Measurements from ENCODE around the gene LRMDA.

LRMDA gene

GRCh38 chr10:75638752-75639151 lies 207.3 kb downstream of the LRMDA start:
- H3K4me3 ChIP-seq (ENCODE audit: low read depth in 1 of 2, low read length in 2 of 2) = no peak overlapping the region
- H3K4me1 ChIP-seq (ENCODE audit: insufficient read depth, low read length) = no peaks in the 10 kb centered on the region
- peaks cover 28% of the 10 kb centered on the region for H3K27me3 ChIP-seq (ENCODE audit: insufficient read depth, low read length, poor library complexity)
- no peaks in the 10 kb centered on the region for H3K79me2 ChIP-seq (ENCODE audit: insufficient read depth, low read length)
- H3K36me3 ChIP-seq (ENCODE audit: insufficient read depth, low read length) = no peaks in the 10 kb centered on the region
- H3K9me3 ChIP-seq (ENCODE audit: insufficient read depth, low read length, severe bottlenecking) = no peaks in the 10 kb centered on the region
- no peak overlapping the region for H3K9ac ChIP-seq (ENCODE audit: low read depth, low read length)
- DNase-seq (no peak), ATAC-seq (ENCODE audit: insufficient read depth, low read depth) (no peak)
- H2AFZ ChIP-seq (ENCODE audit: low read depth, low read length) = no peak overlapping the region
- H3K27ac ChIP-seq (ENCODE audit: low read length) = no peak overlapping the region
- TF ChIP-seq CTCF (IDR thresholded peaks at IDR 0.05; ENCODE audit: borderline replicate concordance, extremely low read depth, low read length, poor library complexity, severe bottlenecking) (no peak), EZH2 (IDR thresholded peaks at IDR 0.05; ENCODE audit: borderline replicate concordance, low read depth, low read length, severe bottlenecking) (no peak)
- no peaks in the 10 kb centered on the region for H4K20me1 ChIP-seq (ENCODE audit: insufficient read depth, low read length)
- no peak overlapping the region for H3K4me2 ChIP-seq (ENCODE audit: insufficient read depth, low read length)

- Histone ChIP-seq H3K27me3 (ENCODE audit: insufficient read depth, low read length, poor library complexity) (peaks cover 28% of the 10 kb centered on the region), H2AFZ (ENCODE audit: low read depth, low read length) (no peak overlapping the region), H3K9me3 (ENCODE audit: insufficient read depth, low read length, severe bottlenecking) (no peaks in the 10 kb centered on the region), H3K4me1 (ENCODE audit: insufficient read depth, low read length) (no peaks in the 10 kb centered on the region), H3K4me3 (ENCODE audit: low read depth in 1 of 2, low read length in 2 of 2) (no peak overlapping the region), H3K27ac (ENCODE audit: low read length) (no peak overlapping the region), H3K36me3 (ENCODE audit: insufficient read depth, low read length) (no peaks in the 10 kb centered on the region), H3K4me2 (ENCODE audit: insufficient read depth, low read length) (no peak overlapping the region), H4K20me1 (ENCODE audit: insufficient read depth, low read length) (no peaks in the 10 kb centered on the region), H3K79me2 (ENCODE audit: insufficient read depth, low read length) (no peaks in the 10 kb centered on the region), H3K9ac (ENCODE audit: low read depth, low read length) (no peak overlapping the region)
- DNase-seq = no peak
- no peak for TF ChIP-seq CTCF (IDR thresholded peaks at IDR 0.05; ENCODE audit: borderline replicate concordance, extremely low read depth, low read length, poor library complexity, severe bottlenecking)
- no peak for TF ChIP-seq EZH2 (IDR thresholded peaks at IDR 0.05; ENCODE audit: borderline replicate concordance, low read depth, low read length, severe bottlenecking)
- no peak for ATAC-seq (ENCODE audit: insufficient read depth, low read depth)
Measured at GRCh38 chr10:75639736-75640135, 208.3 kb downstream of the LRMDA start.

- no peak overlapping the region for H3K4me3 ChIP-seq (ENCODE audit: low read depth in 1 of 2, low read length in 2 of 2)
- no peaks in the 10 kb centered on the region for H3K4me1 ChIP-seq (ENCODE audit: insufficient read depth, low read length)
- no peak for ATAC-seq (ENCODE audit: insufficient read depth, low read depth)
- no peaks in the 10 kb centered on the region for H3K36me3 ChIP-seq (ENCODE audit: insufficient read depth, low read length)
- H4K20me1 ChIP-seq (ENCODE audit: insufficient read depth, low read length) = no peaks in the 10 kb centered on the region
- no peak overlapping the region for H3K9ac ChIP-seq (ENCODE audit: low read depth, low read length)
- no peak overlapping the region for H3K27ac ChIP-seq (ENCODE audit: low read length)
- no peak for DNase-seq
- H2AFZ ChIP-seq (ENCODE audit: low read depth, low read length) = no peak overlapping the region
- H3K79me2 ChIP-seq (ENCODE audit: insufficient read depth, low read length) = no peaks in the 10 kb centered on the region
- peaks cover 28% of the 10 kb centered on the region for H3K27me3 ChIP-seq (ENCODE audit: insufficient read depth, low read length, poor library complexity)
- no peaks in the 10 kb centered on the region for H3K9me3 ChIP-seq (ENCODE audit: insufficient read depth, low read length, severe bottlenecking)
- H3K4me2 ChIP-seq (ENCODE audit: insufficient read depth, low read length) = no peak overlapping the region
- TF ChIP-seq EZH2 (IDR thresholded peaks at IDR 0.05; ENCODE audit: borderline replicate concordance, low read depth, low read length, severe bottlenecking) = no peak
- TF ChIP-seq CTCF (IDR thresholded peaks at IDR 0.05; ENCODE audit: borderline replicate concordance, extremely low read depth, low read length, poor library complexity, severe bottlenecking) = no peak
Measured at GRCh38 chr10:75640381-75640780, 209.0 kb downstream of the LRMDA start.

GRCh38 chr10:75640803-75641202 lies 209.4 kb downstream of the LRMDA start:
- H3K27me3 ChIP-seq (ENCODE audit: insufficient read depth, low read length, poor library complexity) = peaks cover 26% of the 10 kb centered on the region
- H2AFZ ChIP-seq (ENCODE audit: low read depth, low read length) = no peak overlapping the region
- no peak for TF ChIP-seq CTCF (IDR thresholded peaks at IDR 0.05; ENCODE audit: borderline replicate concordance, extremely low read depth, low read length, poor library complexity, severe bottlenecking)
- TF ChIP-seq EZH2 (IDR thresholded peaks at IDR 0.05; ENCODE audit: borderline replicate concordance, low read depth, low read length, severe bottlenecking) = no peak
- no peaks in the 10 kb centered on the region for H3K4me1 ChIP-seq (ENCODE audit: insufficient read depth, low read length)
- no peak overlapping the region for H3K9ac ChIP-seq (ENCODE audit: low read depth, low read length)
- H3K4me2 ChIP-seq (ENCODE audit: insufficient read depth, low read length) = no peak overlapping the region
- DNase-seq = no peak
- no peaks in the 10 kb centered on the region for H4K20me1 ChIP-seq (ENCODE audit: insufficient read depth, low read length)
- H3K36me3 ChIP-seq (ENCODE audit: insufficient read depth, low read length) = no peaks in the 10 kb centered on the region
- no peaks in the 10 kb centered on the region for H3K9me3 ChIP-seq (ENCODE audit: insufficient read depth, low read length, severe bottlenecking)
- H3K27ac ChIP-seq (ENCODE audit: low read length) = no peak overlapping the region
- no peak overlapping the region for H3K4me3 ChIP-seq (ENCODE audit: low read depth in 1 of 2, low read length in 2 of 2)
- ATAC-seq (ENCODE audit: insufficient read depth, low read depth) = no peak
- H3K79me2 ChIP-seq (ENCODE audit: insufficient read depth, low read length) = no peaks in the 10 kb centered on the region

Measured in DND-41 (cell line).